Measurements from ENCODE around the gene SP100.
A peak's percentile ranks its signal among the peaks of the same experiment; 100 is the strongest.
"Not testable (repeated sequence)": the region's sequence is repeated elsewhere in the genome, so short reads cannot be mapped to it uniquely, and the experiment has no call there.

Gene SP100

DNA sequence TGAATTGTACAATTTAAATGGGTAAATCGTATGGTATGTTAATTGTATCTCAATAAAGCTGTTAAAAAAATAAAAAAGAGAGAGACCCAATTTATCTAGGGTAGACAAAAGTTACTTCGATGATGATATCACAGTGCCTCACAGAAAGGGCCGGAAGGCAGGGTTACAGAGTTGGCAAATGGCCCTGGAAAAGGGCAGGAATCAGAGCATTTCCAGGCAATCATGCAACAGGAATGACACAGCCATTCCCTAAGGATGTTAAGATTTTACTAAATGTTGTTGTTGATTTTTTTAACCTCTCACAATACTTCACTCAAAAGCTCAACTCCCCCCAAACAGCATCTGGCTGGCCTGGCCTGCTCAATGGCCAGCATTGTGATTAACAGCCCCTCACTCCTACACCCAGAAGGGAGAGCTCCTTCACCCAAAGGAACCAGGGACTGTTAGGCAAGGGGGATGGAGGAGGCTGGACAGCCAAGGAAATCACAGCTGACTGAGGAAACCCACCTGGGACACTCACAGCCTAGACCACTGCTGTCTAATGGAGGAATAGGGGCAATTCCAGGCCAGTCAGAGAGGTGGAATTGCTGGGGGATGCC lies 7.7 kb upstream of the SP100 start:
- H3K4me3 ChIP-seq (ENCODE audit: low read depth in 1 of 2, low read length in 1 of 2) = no peak overlapping the region
- peaks cover 16 to 23% of the 10 kb centered on the region in 2 experiments for H3K4me1 ChIP-seq (ENCODE audit: control insufficient read depth in 1 of 2, insufficient read depth in 1 of 2, low read depth in 1 of 2, low read length in 1 of 2)
- H3K27ac ChIP-seq = no peak overlapping the region
- no peaks in the 10 kb centered on the region for H3K9me3 ChIP-seq
- H3K36me3 ChIP-seq = peaks cover 8% of the 10 kb centered on the region
- TF ChIP-seq, protein P1, sequence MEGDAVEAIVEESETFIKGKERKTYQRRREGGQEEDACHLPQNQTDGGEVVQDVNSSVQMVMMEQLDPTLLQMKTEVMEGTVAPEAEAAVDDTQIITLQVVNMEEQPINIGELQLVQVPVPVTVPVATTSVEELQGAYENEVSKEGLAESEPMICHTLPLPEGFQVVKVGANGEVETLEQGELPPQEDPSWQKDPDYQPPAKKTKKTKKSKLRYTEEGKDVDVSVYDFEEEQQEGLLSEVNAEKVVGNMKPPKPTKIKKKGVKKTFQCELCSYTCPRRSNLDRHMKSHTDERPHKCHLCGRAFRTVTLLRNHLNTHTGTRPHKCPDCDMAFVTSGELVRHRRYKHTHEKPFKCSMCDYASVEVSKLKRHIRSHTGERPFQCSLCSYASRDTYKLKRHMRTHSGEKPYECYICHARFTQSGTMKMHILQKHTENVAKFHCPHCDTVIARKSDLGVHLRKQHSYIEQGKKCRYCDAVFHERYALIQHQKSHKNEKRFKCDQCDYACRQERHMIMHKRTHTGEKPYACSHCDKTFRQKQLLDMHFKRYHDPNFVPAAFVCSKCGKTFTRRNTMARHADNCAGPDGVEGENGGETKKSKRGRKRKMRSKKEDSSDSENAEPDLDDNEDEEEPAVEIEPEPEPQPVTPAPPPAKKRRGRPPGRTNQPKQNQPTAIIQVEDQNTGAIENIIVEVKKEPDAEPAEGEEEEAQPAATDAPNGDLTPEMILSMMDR (IDR thresholded peaks at IDR 0.05) = no peak
- H3K27me3 ChIP-seq = no peaks in the 10 kb centered on the region

DNA sequence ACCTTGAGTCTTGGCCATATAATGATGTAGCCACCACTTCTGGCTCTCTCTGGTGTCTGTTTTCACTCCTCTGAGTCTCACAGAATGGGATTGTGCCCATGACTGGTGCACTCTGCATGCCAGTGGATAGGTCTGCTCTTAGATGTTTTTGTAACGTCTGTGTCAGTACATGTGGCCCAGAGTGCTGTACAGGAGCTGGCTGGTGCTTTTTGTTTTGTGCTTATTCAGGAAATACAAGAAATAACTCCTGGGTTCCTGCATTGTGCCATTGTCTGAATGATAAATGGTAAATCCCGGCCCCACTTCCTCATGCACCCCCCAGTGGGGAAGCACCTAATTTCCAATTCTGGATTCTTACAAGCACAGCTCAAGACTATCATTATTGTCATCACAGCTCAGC lies 6.7 kb upstream of the SP100 start:
- H3K9me3 ChIP-seq; H3K27me3 ChIP-seq; H3K27ac ChIP-seq; H3K4me3 ChIP-seq (ENCODE audit: low read depth in 1 of 2, low read length in 1 of 2); H3K36me3 ChIP-seq: not testable (repeated sequence)
- H3K4me1 ChIP-seq (ENCODE audit: control insufficient read depth in 1 of 2, insufficient read depth in 1 of 2, low read depth in 1 of 2, low read length in 1 of 2) = peaks cover 16 to 28% of the 10 kb centered on the region in 2 experiments

GRCh38 chr2:230410263-230410662 lies 5.7 kb upstream of the SP100 start:
- Histone ChIP-seq H3K27ac (no peak overlapping the region), H3K4me1 (ENCODE audit: control insufficient read depth in 1 of 2, insufficient read depth in 1 of 2, low read depth in 1 of 2, low read length in 1 of 2) (peaks cover 16 to 35% of the 10 kb centered on the region in 2 experiments), H3K27me3 (no peaks in the 10 kb centered on the region), H3K9me3 (no peaks in the 10 kb centered on the region), H3K36me3 (no peaks in the 10 kb centered on the region), H3K4me3 (ENCODE audit: low read depth in 1 of 2, low read length in 1 of 2) (no peak overlapping the region)
- TF ChIP-seq, protein P1 (IDR thresholded peaks at IDR 0.05) = no peak

- Histone ChIP-seq H3K36me3 (no peaks in the 10 kb centered on the region), H3K4me3 (ENCODE audit: low read depth in 1 of 2, low read length in 1 of 2) (peak overlapping the region; percentile 82 to 86), H3K9me3 (no peaks in the 10 kb centered on the region), H3K27me3 (no peaks in the 10 kb centered on the region), H3K27ac (peak overlapping the region; percentile 92), H3K4me1 (ENCODE audit: control insufficient read depth in 1 of 2, insufficient read depth in 1 of 2, low read depth in 1 of 2, low read length in 1 of 2) (peaks cover 23 to 41% of the 10 kb centered on the region in 2 experiments)
- TF ChIP-seq, protein P1 (IDR thresholded peaks at IDR 0.05) = no peak
Observed at GRCh38 chr2:230410861-230411569, 5.0 kb upstream of the SP100 start.

GRCh38 chr2:230411570-230412370 lies 4.2 kb upstream of the SP100 start:
- TF ChIP-seq, protein P1 (IDR thresholded peaks at IDR 0.05) = peak; percentile 42
- H3K27me3 ChIP-seq = no peaks in the 10 kb centered on the region
- no peaks in the 10 kb centered on the region for H3K9me3 ChIP-seq
- H3K27ac ChIP-seq = peak overlapping the region; percentile 92
- H3K36me3 ChIP-seq = no peaks in the 10 kb centered on the region
- H3K4me3 ChIP-seq (ENCODE audit: low read depth in 1 of 2, low read length in 1 of 2) = peak overlapping the region; percentile 82 to 86
- H3K4me1 ChIP-seq (ENCODE audit: control insufficient read depth in 1 of 2, insufficient read depth in 1 of 2, low read depth in 1 of 2, low read length in 1 of 2) = peaks cover 23 to 41% of the 10 kb centered on the region in 2 experiments

GRCh38 chr2:230412371-230412711 lies 3.7 kb upstream of the SP100 start:
- Histone ChIP-seq H3K27ac (peak overlapping the region; percentile 92), H3K4me3 (ENCODE audit: low read depth in 1 of 2, low read length in 1 of 2) (peak overlapping the region; percentile 82 to 86), H3K9me3 (no peaks in the 10 kb centered on the region), H3K4me1 (ENCODE audit: control insufficient read depth in 1 of 2, insufficient read depth in 1 of 2, low read depth in 1 of 2, low read length in 1 of 2) (peaks cover 25 to 47% of the 10 kb centered on the region in 2 experiments), H3K27me3 (no peaks in the 10 kb centered on the region), H3K36me3 (no peaks in the 10 kb centered on the region)
- TF ChIP-seq, protein P1 (IDR thresholded peaks at IDR 0.05) = no peak
